ENCODE measurements around the gene ARHGEF7.
A peak's percentile ranks its signal among the peaks of the same experiment; 100 is the strongest.

Gene ARHGEF7

DNA sequence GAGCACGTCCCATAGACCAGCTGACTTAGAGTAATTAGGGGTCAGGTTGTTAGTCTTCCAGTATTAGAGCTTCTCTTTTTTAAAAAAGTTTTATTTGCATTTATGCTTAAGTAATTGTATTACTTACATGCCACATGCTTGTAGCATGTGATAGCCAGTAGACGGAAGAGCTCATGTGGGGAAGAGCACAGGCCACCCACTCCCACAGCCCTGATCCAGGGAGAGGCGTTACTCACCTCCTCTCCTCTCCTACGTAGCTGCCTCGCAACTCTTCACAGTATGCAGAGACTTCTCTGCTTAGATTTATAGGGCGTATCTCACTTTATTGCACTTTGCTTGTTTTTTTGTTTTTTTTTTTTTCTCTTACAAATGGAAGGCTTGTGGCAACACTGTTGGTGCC lies 110.1 kb downstream of the ARHGEF7 start:
- Mint-ChIP-seq H3K27ac (peak overlapping the region in 1 of 2 donors; percentile 32), H3K4me1 (ENCODE audit: low read depth in 2 of 2) (peaks cover 16 to 25% of the 10 kb centered on the region in 2 donors), H3K4me3 (no peak overlapping the region), H3K36me3 (ENCODE audit: insufficient read depth) (peaks cover 15% of the 10 kb centered on the region), H3K27me3 (no peaks in the 10 kb centered on the region), H3K9me3 (no peaks in the 10 kb centered on the region)
- DNase-seq: no peak
- no peak for ATAC-seq (replicated peaks)

- H3K4me3 Mint-ChIP-seq: no peak overlapping the region
Observed at GRCh38 chr13:111225810-111226546, 110.9 kb downstream of the ARHGEF7 start.

GRCh38 chr13:111227405-111227804 lies 112.3 kb downstream of the ARHGEF7 start:
- ATAC-seq (replicated peaks) (no peak), DNase-seq (no peak)
- Mint-ChIP-seq H3K36me3 (ENCODE audit: insufficient read depth) (peaks cover 15% of the 10 kb centered on the region), H3K4me1 (ENCODE audit: low read depth in 2 of 2) (peaks cover 27 to 33% of the 10 kb centered on the region in 2 donors), H3K27ac (no peak overlapping the region), H3K9me3 (no peaks in the 10 kb centered on the region), H3K4me3 (no peak overlapping the region), H3K27me3 (no peaks in the 10 kb centered on the region)

More at GRCh38 chr13:111225810-111226546, 110.9 kb downstream of the ARHGEF7 start:
- peaks cover 15% of the 10 kb centered on the region for H3K36me3 Mint-ChIP-seq (ENCODE audit: insufficient read depth)
- DNase-seq (no peak), ATAC-seq (replicated peaks) (no peak)
- no peaks in the 10 kb centered on the region for H3K9me3 Mint-ChIP-seq
- H3K27ac Mint-ChIP-seq: peak overlapping the region in 1 of 2 donors; percentile 32
- H3K27me3 Mint-ChIP-seq: no peaks in the 10 kb centered on the region
- peaks cover 18 to 25% of the 10 kb centered on the region in 2 donors for H3K4me1 Mint-ChIP-seq (ENCODE audit: low read depth in 2 of 2)

GRCh38 chr13:111228262-111229144 lies 113.4 kb downstream of the ARHGEF7 start:
- peaks cover 29 to 33% of the 10 kb centered on the region in 2 donors for H3K4me1 Mint-ChIP-seq (ENCODE audit: low read depth in 2 of 2)
- ATAC-seq (replicated peaks) (no peak), DNase-seq (no peak)
- no peak overlapping the region for H3K27ac Mint-ChIP-seq
- H3K27me3 Mint-ChIP-seq: no peaks in the 10 kb centered on the region
- peaks cover 15% of the 10 kb centered on the region for H3K36me3 Mint-ChIP-seq (ENCODE audit: insufficient read depth)
- no peak overlapping the region for H3K4me3 Mint-ChIP-seq
- H3K9me3 Mint-ChIP-seq: no peaks in the 10 kb centered on the region

DNA sequence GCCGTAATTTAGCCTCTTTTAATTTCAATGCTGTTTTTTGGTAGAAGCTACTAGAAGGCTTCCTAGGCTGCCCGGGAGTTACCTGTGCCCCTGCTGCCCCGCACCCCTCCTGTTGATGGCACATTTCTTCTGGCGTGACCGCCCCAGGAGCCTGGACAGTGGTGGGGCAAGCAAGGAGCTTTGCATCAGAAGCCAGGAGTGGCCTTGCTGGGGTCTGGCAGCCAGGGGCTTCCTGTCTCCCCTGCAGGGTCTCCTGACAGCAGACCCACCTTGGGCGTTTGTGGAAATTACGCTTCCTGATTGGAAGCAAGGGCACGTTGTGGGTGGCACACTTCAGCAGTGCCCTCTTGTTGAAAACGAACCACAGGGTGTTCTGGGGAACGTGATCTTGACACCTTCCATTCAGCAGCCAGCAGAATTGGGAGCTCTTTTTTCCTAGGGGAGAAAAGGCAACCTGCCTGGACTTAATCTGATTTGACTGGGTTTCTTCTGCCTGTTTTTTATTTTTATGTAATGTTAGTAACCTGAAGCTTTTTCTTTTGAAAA lies 115.3 kb downstream of the ARHGEF7 start:
- peaks cover 15% of the 10 kb centered on the region for H3K36me3 Mint-ChIP-seq (ENCODE audit: insufficient read depth)
- peak overlapping the region in 1 of 2 donors; percentile 46 for H3K27ac Mint-ChIP-seq
- no peak for DNase-seq
- no peak overlapping the region for H3K4me3 Mint-ChIP-seq
- ATAC-seq (replicated peaks): no peak
- peaks cover 24 to 31% of the 10 kb centered on the region in 2 donors for H3K4me1 Mint-ChIP-seq (ENCODE audit: low read depth in 2 of 2)
- no peaks in the 10 kb centered on the region for H3K9me3 Mint-ChIP-seq
- H3K27me3 Mint-ChIP-seq: no peaks in the 10 kb centered on the region

DNA sequence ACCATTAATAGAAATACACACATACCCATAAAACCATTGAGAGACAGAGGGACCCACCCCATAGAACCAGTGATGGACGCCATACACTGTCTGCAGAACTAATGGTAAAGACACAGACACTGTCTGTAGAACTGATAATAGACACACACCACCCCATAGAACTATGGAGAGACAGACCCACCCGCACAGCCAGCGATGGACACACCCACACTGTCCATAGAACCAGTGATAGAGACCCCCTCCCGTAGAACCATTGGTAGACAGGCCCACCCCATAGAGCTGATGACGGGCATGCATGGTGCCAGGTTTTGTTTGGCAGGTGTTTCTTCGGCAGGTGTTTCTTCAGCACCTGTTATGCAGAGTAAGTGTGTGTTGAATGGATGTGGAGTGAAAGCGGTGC lies 117.1 kb downstream of the ARHGEF7 start:
- Mint-ChIP-seq H3K36me3 (ENCODE audit: insufficient read depth) (peaks cover 15% of the 10 kb centered on the region), H3K27me3 (no peaks in the 10 kb centered on the region), H3K27ac (peak overlapping the region in 1 of 2 donors; percentile 53), H3K4me1 (ENCODE audit: low read depth in 2 of 2) (peaks cover 21 to 23% of the 10 kb centered on the region in 2 donors), H3K9me3 (no peaks in the 10 kb centered on the region), H3K4me3 (no peak overlapping the region)
- ATAC-seq (replicated peaks): no peak
- DNase-seq: no peak

- no peak overlapping the region for H3K4me3 Mint-ChIP-seq
- peaks cover 20 to 24% of the 10 kb centered on the region in 2 donors for H3K4me1 Mint-ChIP-seq (ENCODE audit: low read depth in 2 of 2)
- no peaks in the 10 kb centered on the region for H3K9me3 Mint-ChIP-seq
- DNase-seq: no peak
- no peak for ATAC-seq (replicated peaks)
- peaks cover 16% of the 10 kb centered on the region for H3K36me3 Mint-ChIP-seq (ENCODE audit: insufficient read depth)
- H3K27ac Mint-ChIP-seq: no peak overlapping the region
- H3K27me3 Mint-ChIP-seq: no peaks in the 10 kb centered on the region
Observed at GRCh38 chr13:111233080-111233479, 118.0 kb downstream of the ARHGEF7 start.

GRCh38 chr13:111239764-111240670 lies 124.9 kb downstream of the ARHGEF7 start:
- Mint-ChIP-seq H3K36me3 (ENCODE audit: insufficient read depth) (peaks cover 33% of the 10 kb centered on the region), H3K4me1 (ENCODE audit: low read depth in 2 of 2) (peaks cover 7% of the 10 kb centered on the region in 2 donors), H3K27me3 (no peaks in the 10 kb centered on the region), H3K9me3 (no peaks in the 10 kb centered on the region), H3K4me3 (no peak overlapping the region), H3K27ac (no peak overlapping the region)
- ATAC-seq (replicated peaks) (no peak), DNase-seq (no peak)

DNA sequence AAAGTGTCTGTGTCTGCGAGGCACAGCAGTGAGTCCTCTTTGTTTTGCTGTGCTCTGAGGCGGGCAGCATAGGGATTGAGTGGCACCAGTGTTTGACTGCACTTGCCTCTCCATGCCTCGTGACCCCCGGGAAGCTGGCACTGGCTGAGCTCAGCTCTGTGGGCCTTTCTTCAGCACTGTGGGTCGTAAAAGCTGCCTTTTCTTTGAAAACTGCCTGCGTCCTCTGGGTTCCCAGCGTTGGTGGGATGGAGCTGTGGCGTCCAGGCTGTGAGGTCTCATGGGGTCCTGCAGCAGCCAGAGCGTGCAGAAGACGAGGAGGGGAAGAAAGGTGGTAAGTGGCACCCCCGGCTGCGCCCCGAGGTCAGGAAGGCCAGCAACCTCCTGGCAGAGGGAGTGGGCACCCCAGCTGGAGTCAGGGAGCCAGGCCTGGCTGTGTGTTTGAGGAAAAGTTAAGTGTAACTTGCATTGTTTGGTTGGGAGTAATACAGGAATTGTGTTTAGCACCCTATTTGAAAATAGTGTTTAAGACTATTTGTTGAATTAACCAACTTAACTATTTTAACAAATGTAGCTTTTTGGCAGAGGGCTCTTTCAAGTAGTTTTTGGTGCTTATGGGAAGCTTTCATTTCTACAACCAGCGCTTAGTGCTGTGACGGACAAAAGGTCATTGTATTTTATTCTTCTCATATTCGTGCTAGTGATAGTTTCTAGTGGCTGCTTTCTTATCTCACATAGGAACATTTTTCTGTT lies 126.1 kb downstream of the ARHGEF7 start:
- Mint-ChIP-seq H3K36me3 (ENCODE audit: insufficient read depth) (peaks cover 41% of the 10 kb centered on the region), H3K27me3 (no peaks in the 10 kb centered on the region), H3K4me3 (no peak overlapping the region), H3K4me1 (ENCODE audit: low read depth in 2 of 2) (peaks cover 7% of the 10 kb centered on the region in 2 donors), H3K9me3 (no peaks in the 10 kb centered on the region), H3K27ac (peak overlapping the region in 1 of 2 donors; percentile 38)
- ATAC-seq (replicated peaks) (no peak), DNase-seq (no peak)

DNA sequence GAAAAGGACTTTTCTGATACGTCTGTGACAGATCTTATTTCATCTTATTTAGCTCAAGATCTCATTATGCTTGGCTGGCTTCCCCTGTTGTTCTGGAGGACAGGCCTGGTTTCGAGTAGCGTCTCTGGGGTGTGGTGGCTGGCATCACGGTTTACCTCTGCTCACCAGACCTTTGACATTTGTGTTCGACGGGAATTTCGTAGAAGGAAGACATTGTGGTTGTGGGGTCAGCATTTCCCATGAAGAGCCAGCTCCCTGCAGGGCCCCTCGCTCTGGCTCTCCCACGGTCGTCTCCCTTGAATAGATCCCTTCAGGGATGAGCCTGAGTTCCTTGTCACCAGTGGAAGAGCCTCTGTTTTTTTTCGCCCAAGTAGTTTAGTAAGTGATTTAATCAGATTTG lies 126.8 kb downstream of the ARHGEF7 start:
- Mint-ChIP-seq H3K36me3 (ENCODE audit: insufficient read depth) (peaks cover 45% of the 10 kb centered on the region), H3K4me1 (ENCODE audit: low read depth in 2 of 2) (peaks cover 7% of the 10 kb centered on the region in 2 donors), H3K27me3 (no peaks in the 10 kb centered on the region), H3K27ac (peak overlapping the region in 1 of 2 donors; percentile 38), H3K9me3 (no peaks in the 10 kb centered on the region), H3K4me3 (no peak overlapping the region)
- ATAC-seq (replicated peaks) (no peak), DNase-seq (no peak)

- Mint-ChIP-seq H3K9me3 (no peaks in the 10 kb centered on the region), H3K36me3 (ENCODE audit: insufficient read depth) (peaks cover 51% of the 10 kb centered on the region)
Observed at GRCh38 chr13:111242585-111242984, 127.5 kb downstream of the ARHGEF7 start.

DNA sequence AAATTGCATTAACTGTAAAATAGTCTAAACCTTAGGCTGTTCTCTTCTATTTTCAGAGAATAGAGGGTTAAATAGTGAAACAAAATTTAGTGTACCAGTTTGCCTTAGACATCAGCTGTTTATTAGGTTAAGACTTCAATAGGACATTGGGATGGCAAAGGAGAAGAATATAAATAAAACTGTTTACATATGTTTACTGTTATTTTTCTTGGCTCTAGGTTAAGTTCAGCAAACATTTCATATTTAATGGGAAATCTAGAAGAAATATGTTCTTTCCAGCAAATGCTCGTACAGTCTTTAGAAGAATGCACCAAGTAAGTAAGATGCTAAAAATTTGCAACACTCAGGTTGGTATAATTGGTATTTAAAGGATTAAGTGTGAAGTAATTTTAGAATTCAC lies 128.9 kb downstream of the ARHGEF7 start:
- Mint-ChIP-seq H3K4me1 (ENCODE audit: low read depth in 2 of 2) (peaks cover 3 to 4% of the 10 kb centered on the region in 2 donors), H3K4me3 (no peak overlapping the region), H3K9me3 (no peaks in the 10 kb centered on the region), H3K36me3 (ENCODE audit: insufficient read depth) (peaks cover 54% of the 10 kb centered on the region), H3K27ac (no peak overlapping the region), H3K27me3 (no peaks in the 10 kb centered on the region)
- DNase-seq (no peak), ATAC-seq (replicated peaks) (no peak)

More at GRCh38 chr13:111242585-111242984, 127.5 kb downstream of the ARHGEF7 start:
- Mint-ChIP-seq H3K4me3 (no peak overlapping the region), H3K27ac (peak overlapping the region in 1 of 2 donors; percentile 38), H3K27me3 (no peaks in the 10 kb centered on the region), H3K4me1 (ENCODE audit: low read depth in 2 of 2) (peaks cover 6 to 7% of the 10 kb centered on the region in 2 donors)
- DNase-seq (no peak), ATAC-seq (replicated peaks) (no peak)

Measured in effector memory CD8-positive, alpha-beta T cell (primary cell).